ENCODE data around the gene TP53AIP1. TPM values are rescaled to one million over a fixed set of nuclear protein-coding genes. Genes with fewer than 3 reads are reported as not detected.

The TP53AIP1 gene
- total RNA-seq, 1 experiment from 2014 or later: 0.61 TPM

GRCh38 chr11:128941110-128941509, 1.6 kb downstream of the TP53AIP1 start:
- Mint-ChIP-seq H3K9me3 (ENCODE audit: low read depth, unreplicated experiment) (no peaks in the 10 kb centered on the region), H3K27ac (ENCODE audit: unreplicated experiment) (no peak overlapping the region), H3K4me3 (ENCODE audit: low read depth, unreplicated experiment) (no peak overlapping the region), H3K4me1 (ENCODE audit: low read depth, unreplicated experiment) (no peaks in the 10 kb centered on the region), H3K36me3 (ENCODE audit: insufficient read depth, unreplicated experiment) (peaks cover 7% of the 10 kb centered on the region), H3K27me3 (ENCODE audit: unreplicated experiment) (peaks cover 13% of the 10 kb centered on the region)
- DNase-seq: no peak
- intact Hi-C loops (cut with micrococcal nuclease; ENCODE audit: unreplicated experiment): no loop called here
- BruUV-seq (replicated peaks): no TSS peak
- TF ChIP-seq CTCF (IDR thresholded peaks at IDR 0.05; ENCODE audit: unreplicated experiment): no peak
- CTCF ChIA-PET: no interaction called here

- H3K4me1 Mint-ChIP-seq (ENCODE audit: low read depth, unreplicated experiment): no peaks in the 10 kb centered on the region
- no peak overlapping the region for H3K27ac Mint-ChIP-seq (ENCODE audit: unreplicated experiment)
- H3K9me3 Mint-ChIP-seq (ENCODE audit: low read depth, unreplicated experiment): no peaks in the 10 kb centered on the region
- no peak for TF ChIP-seq CTCF (IDR thresholded peaks at IDR 0.05; ENCODE audit: unreplicated experiment)
- no peak overlapping the region for H3K4me3 Mint-ChIP-seq (ENCODE audit: low read depth, unreplicated experiment)
- peaks cover 7% of the 10 kb centered on the region for H3K36me3 Mint-ChIP-seq (ENCODE audit: insufficient read depth, unreplicated experiment)
- no peak for DNase-seq
- intact Hi-C loops (cut with micrococcal nuclease; ENCODE audit: unreplicated experiment): no loop called here
- CTCF ChIA-PET: no interaction called here
- no TSS peak for BruUV-seq (replicated peaks)
- H3K27me3 Mint-ChIP-seq (ENCODE audit: unreplicated experiment): peaks cover 13% of the 10 kb centered on the region
Measured at GRCh38 chr11:128940603-128941002, 2.1 kb downstream of the TP53AIP1 start.

GRCh38 chr11:128940156-128940555, 2.5 kb downstream of the TP53AIP1 start:
- DNase-seq: no peak
- H3K27me3 Mint-ChIP-seq (ENCODE audit: unreplicated experiment): peaks cover 13% of the 10 kb centered on the region
- no peak overlapping the region for H3K27ac Mint-ChIP-seq (ENCODE audit: unreplicated experiment)
- no TSS peak for BruUV-seq (replicated peaks)
- peaks cover 4% of the 10 kb centered on the region for H3K36me3 Mint-ChIP-seq (ENCODE audit: insufficient read depth, unreplicated experiment)
- intact Hi-C loops (cut with micrococcal nuclease; ENCODE audit: unreplicated experiment): no loop called here
- CTCF ChIA-PET: no interaction called here
- no peak for TF ChIP-seq CTCF (IDR thresholded peaks at IDR 0.05; ENCODE audit: unreplicated experiment)
- no peaks in the 10 kb centered on the region for H3K4me1 Mint-ChIP-seq (ENCODE audit: low read depth, unreplicated experiment)
- no peak overlapping the region for H3K4me3 Mint-ChIP-seq (ENCODE audit: low read depth, unreplicated experiment)
- H3K9me3 Mint-ChIP-seq (ENCODE audit: low read depth, unreplicated experiment): no peaks in the 10 kb centered on the region

GRCh38 chr11:128939591-128939990, 3.1 kb downstream of the TP53AIP1 start:
- intact Hi-C loops (cut with micrococcal nuclease; ENCODE audit: unreplicated experiment): no loop called here
- CTCF ChIA-PET: no interaction called here
- Mint-ChIP-seq H3K36me3 (ENCODE audit: insufficient read depth, unreplicated experiment) (peaks cover 3% of the 10 kb centered on the region), H3K9me3 (ENCODE audit: low read depth, unreplicated experiment) (no peaks in the 10 kb centered on the region), H3K4me3 (ENCODE audit: low read depth, unreplicated experiment) (no peak overlapping the region), H3K4me1 (ENCODE audit: low read depth, unreplicated experiment) (no peaks in the 10 kb centered on the region), H3K27me3 (ENCODE audit: unreplicated experiment) (peaks cover 13% of the 10 kb centered on the region), H3K27ac (ENCODE audit: unreplicated experiment) (no peak overlapping the region)
- BruUV-seq (replicated peaks): no TSS peak
- TF ChIP-seq CTCF (IDR thresholded peaks at IDR 0.05; ENCODE audit: unreplicated experiment): no peak
- no peak for DNase-seq

All from Calu3 (cell line).